Neuronal stem cell (in vitro differentiated cells): ENCODE measurements around the gene ANKRD44.

Experiments
- DNase-seq: peaks from one replicate; pipeline ENCODE4 v3.0.0-alpha.2; 2013; ENCODE audit warnings: low spot score
- H2AFZ ChIP-seq: one replicate; pipeline ENCODE4 v1.6.1; 2013; ENCODE audit warnings: mild to moderate bottlenecking, low read length, inconsistent platforms
- H2AK5ac ChIP-seq: 2 replicates; pipeline ENCODE4 v1.6.1; 2013; ENCODE audit warnings: low read depth, mild to moderate bottlenecking, inconsistent platforms, low read length, moderate library complexity, mixed read lengths
- H2BK120ac ChIP-seq: 2 replicates; pipeline ENCODE4 v1.6.1; 2013; ENCODE audit warnings: low read depth, mild to moderate bottlenecking, inconsistent platforms, low read length, moderate library complexity, mixed read lengths
- H2BK12ac ChIP-seq: one replicate; pipeline ENCODE4 v1.6.1; 2013; ENCODE audit warnings: low read length, inconsistent platforms
- H2BK15ac ChIP-seq: 2 replicates; pipeline ENCODE4 v1.6.1; 2013; ENCODE audit warnings: mild to moderate bottlenecking, low read length, inconsistent platforms, mixed read lengths
- H2BK5ac ChIP-seq: one replicate; pipeline ENCODE4 v1.6.1; 2013; ENCODE audit warnings: inconsistent platforms, mild to moderate bottlenecking, low read length, moderate library complexity
- H3K14ac ChIP-seq: one replicate; pipeline ENCODE4 v1.6.1; 2013; ENCODE audit warnings: low read length, inconsistent platforms
- H3K18ac ChIP-seq: 2 replicates; pipeline ENCODE4 v1.6.1; 2013; ENCODE audit warnings: low read length, inconsistent platforms
- H3K23ac ChIP-seq: 2 replicates; pipeline ENCODE4 v1.6.1; 2013; ENCODE audit warnings: low read depth, mild to moderate bottlenecking, mixed read lengths, low read length, inconsistent platforms; ENCODE audit not compliant: poor library complexity
- H3K27ac ChIP-seq: replicated peaks from 3 replicates; pipeline ENCODE4 v1.5.1; 2013; ENCODE audit warnings: low read length, inconsistent platforms
- H3K27me3 ChIP-seq, 3 experiments: 2 replicates each; pipeline ENCODE4 v1.6.1; 2013; ENCODE audit warnings: low read length in 3 of 3, mild to moderate bottlenecking in 2 of 3, inconsistent platforms in 1 of 3, low read depth in 1 of 3, mixed read lengths in 1 of 3, moderate library complexity in 1 of 3; ENCODE audit not compliant: control insufficient read depth in 3 of 3, insufficient read depth in 3 of 3
- H3K36me3 ChIP-seq, 2 donors: replicated peaks in 1 of 2; 2 replicates each; pipeline ENCODE4 v1.6.1; 2013; ENCODE audit warnings: low read length in 2 of 2; ENCODE audit not compliant: control insufficient read depth in 2 of 2, insufficient read depth in 2 of 2
- H3K4ac ChIP-seq: 2 replicates; pipeline ENCODE4 v1.6.1; 2013; ENCODE audit warnings: inconsistent platforms, mild to moderate bottlenecking, low read length, moderate library complexity
- H3K4me1 ChIP-seq, 2 donors: 1 replicate in 1 of 2; 2 replicates in 1 of 2; pipeline ENCODE4 v1.6.1; 2013; ENCODE audit warnings: low read length in 2 of 2, low read depth in 1 of 2; ENCODE audit not compliant: control insufficient read depth in 2 of 2, insufficient read depth in 1 of 2
- H3K4me2 ChIP-seq: one replicate; pipeline ENCODE4 v1.6.1; 2013; ENCODE audit warnings: mild to moderate bottlenecking, low read length, inconsistent platforms; ENCODE audit not compliant: insufficient read depth, poor library complexity, severe bottlenecking
- H3K4me3 ChIP-seq, 2 donors: 2 replicates each; pipeline ENCODE4 v1.5.1; 2013; ENCODE audit warnings: low read length in 2 of 2, mild to moderate bottlenecking in 2 of 2, inconsistent platforms in 1 of 2, moderate library complexity in 1 of 2
- H3K79me1 ChIP-seq: one replicate; pipeline ENCODE4 v1.6.1; 2013; ENCODE audit warnings: low read depth, mild to moderate bottlenecking, inconsistent platforms, low read length, moderate library complexity
- H3K9ac ChIP-seq: one replicate; pipeline ENCODE4 v1.6.1; 2013; ENCODE audit warnings: mild to moderate bottlenecking, low read depth, low read length, inconsistent platforms; ENCODE audit not compliant: poor library complexity
- H3K9me3 ChIP-seq, 2 donors: replicated peaks in 1 of 2; 2 replicates each; pipeline versions ENCODE3 to v1.6.1; 2013; ENCODE audit warnings: low read length in 2 of 2, mild to moderate bottlenecking in 2 of 2, inconsistent platforms in 1 of 2, low read depth in 1 of 2, mixed read lengths in 1 of 2, moderate library complexity in 1 of 2; ENCODE audit not compliant: control insufficient read depth in 2 of 2, insufficient read depth in 1 of 2
- H4K8ac ChIP-seq: one replicate; pipeline ENCODE4 v1.6.1; 2013; ENCODE audit warnings: low read depth, mild to moderate bottlenecking, inconsistent platforms, low read length, moderate library complexity
- H4K91ac ChIP-seq: one replicate; pipeline ENCODE4 v1.6.1; 2013; ENCODE audit warnings: low read length, low read depth, mild to moderate bottlenecking, inconsistent platforms; ENCODE audit not compliant: poor library complexity
- WGBS, 2 donors: extraction: QIAGEN DNeasy Blood & Tissue Kit; methylation state at CpG; one replicate each; pipeline ENCODE4 v1.1.7; 2013; ENCODE audit warnings: missing lambda C conversion rate in 2 of 2, mixed read lengths in 1 of 2; ENCODE audit not compliant: insufficient read length in 2 of 2, insufficient replicate concordance in 1 of 2; ENCODE audit errors: extremely low coverage in 2 of 2; 5-methylcytosine and 5-hydroxymethylcytosine counted together

Gene ANKRD44

GRCh38 chr2:197170208-197170607 is 140.4 kb downstream of the ANKRD44 start:
- Histone ChIP-seq H2BK12ac (no peak overlapping the region), H3K9ac (no peak overlapping the region), H3K4me2 (no peak overlapping the region), H3K9me3 (no peaks in the 10 kb centered on the region), H3K36me3 (no peaks in the 10 kb centered on the region), H3K18ac (no peak overlapping the region), H2AK5ac (no peak overlapping the region), H4K91ac (no peak overlapping the region), H2BK5ac (no peak overlapping the region), H4K8ac (no peak overlapping the region), H2AFZ (no peak overlapping the region), H3K27me3 (no peaks in the 10 kb centered on the region), H2BK15ac (no peak overlapping the region), H3K27ac (no peak overlapping the region), H3K4me1 (no peaks in the 10 kb centered on the region), H3K79me1 (no peaks in the 10 kb centered on the region), H3K4me3 (no peak overlapping the region), H3K4ac (no peak overlapping the region), H3K23ac (no peak overlapping the region), H2BK120ac (no peak overlapping the region), H3K14ac (no peak overlapping the region)
- no peak for DNase-seq
- WGBS, 2 donors: no CpG with 5 or more reads among the region's 1 CpG

- Histone ChIP-seq H3K23ac (no peak overlapping the region), H2BK15ac (no peak overlapping the region), H3K4ac (no peak overlapping the region), H2AK5ac (no peak overlapping the region), H3K9ac (no peak overlapping the region), H4K91ac (no peak overlapping the region), H3K4me3 (no peak overlapping the region), H3K18ac (no peak overlapping the region), H3K36me3 (no peaks in the 10 kb centered on the region), H2BK5ac (no peak overlapping the region), H4K8ac (no peak overlapping the region), H2AFZ (no peak overlapping the region), H3K4me1 (peaks cover 0 to 9% of the 10 kb centered on the region in 2 donors), H3K14ac (no peak overlapping the region), H3K79me1 (no peaks in the 10 kb centered on the region), H2BK12ac (no peak overlapping the region), H3K27ac (no peak overlapping the region), H3K9me3 (no peaks in the 10 kb centered on the region), H2BK120ac (no peak overlapping the region), H3K27me3 (no peaks in the 10 kb centered on the region), H3K4me2 (no peak overlapping the region)
- WGBS, 2 donors: no CpG with 5 or more reads among the region's 5 CpGs
- peak; percentile 77 for DNase-seq
Measured at GRCh38 chr2:197168705-197169104, 141.9 kb downstream of the ANKRD44 start.

GRCh38 chr2:197167608-197168314 is 142.8 kb downstream of the ANKRD44 start:
- Histone ChIP-seq H3K79me1 (no peaks in the 10 kb centered on the region), H2AFZ (no peak overlapping the region), H4K8ac (no peak overlapping the region), H4K91ac (no peak overlapping the region), H3K4me2 (no peak overlapping the region), H3K9ac (no peak overlapping the region), H3K18ac (no peak overlapping the region), H2AK5ac (no peak overlapping the region), H3K23ac (no peak overlapping the region), H3K4me1 (peaks cover 0 to 10% of the 10 kb centered on the region in 2 donors), H2BK5ac (no peak overlapping the region), H3K27ac (no peak overlapping the region), H3K4me3 (no peak overlapping the region), H2BK12ac (no peak overlapping the region), H3K27me3 (no peaks in the 10 kb centered on the region), H3K9me3 (no peaks in the 10 kb centered on the region), H3K36me3 (no peaks in the 10 kb centered on the region), H3K14ac (no peak overlapping the region), H2BK120ac (no peak overlapping the region), H3K4ac (no peak overlapping the region), H2BK15ac (no peak overlapping the region)
- no peak for DNase-seq
- no CpG with 5 or more reads among the region's 3 CpGs for WGBS, 2 donors

GRCh38 chr2:197165020-197165419 is 145.6 kb downstream of the ANKRD44 start:
- H2BK120ac ChIP-seq: no peak overlapping the region
- no peak overlapping the region for H3K14ac ChIP-seq
- H3K27ac ChIP-seq: no peak overlapping the region
- H4K91ac ChIP-seq: no peak overlapping the region
- H3K9me3 ChIP-seq: no peaks in the 10 kb centered on the region
- H2AFZ ChIP-seq: no peak overlapping the region
- no peak overlapping the region for H2BK5ac ChIP-seq
- H3K36me3 ChIP-seq: no peaks in the 10 kb centered on the region
- H2BK12ac ChIP-seq: no peak overlapping the region
- H3K4me3 ChIP-seq: no peak overlapping the region
- H3K27me3 ChIP-seq: no peaks in the 10 kb centered on the region
- H4K8ac ChIP-seq: no peak overlapping the region
- no peak overlapping the region for H3K4me2 ChIP-seq
- DNase-seq: no peak
- H3K18ac ChIP-seq: no peak overlapping the region
- WGBS, 2 donors: no CpG with 5 or more reads among the region's 7 CpGs
- H3K4me1 ChIP-seq: peaks cover 0 to 10% of the 10 kb centered on the region in 2 donors
- no peak overlapping the region for H2BK15ac ChIP-seq
- no peaks in the 10 kb centered on the region for H3K79me1 ChIP-seq
- no peak overlapping the region for H2AK5ac ChIP-seq
- H3K9ac ChIP-seq: no peak overlapping the region
- no peak overlapping the region for H3K4ac ChIP-seq
- H3K23ac ChIP-seq: no peak overlapping the region
